ENCODE data around the gene PITPNC1.

DNA sequence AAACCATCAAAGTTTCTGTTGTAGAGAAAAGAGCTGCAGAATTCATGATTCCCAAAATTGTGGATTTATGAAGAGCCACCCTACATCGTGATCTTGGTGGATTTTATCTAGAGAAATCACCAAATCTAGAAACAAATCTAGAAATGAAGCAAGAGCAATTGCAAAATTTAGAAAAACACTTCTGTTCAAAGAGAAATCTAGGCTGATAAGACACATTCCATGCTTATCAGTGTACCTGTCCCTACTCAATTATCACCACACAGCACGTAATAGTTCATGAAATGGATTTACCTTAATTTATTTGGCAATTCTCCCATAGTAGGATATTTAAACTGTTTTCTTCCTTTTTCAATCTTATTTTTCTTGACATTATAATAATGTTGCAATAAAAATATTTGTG lies 246.7 kb downstream of the PITPNC1 start:
- TF ChIP-seq POLR2AphosphoS5 (IDR thresholded peaks at IDR 0.05): no peak
- TF ChIP-seq, protein P1, sequence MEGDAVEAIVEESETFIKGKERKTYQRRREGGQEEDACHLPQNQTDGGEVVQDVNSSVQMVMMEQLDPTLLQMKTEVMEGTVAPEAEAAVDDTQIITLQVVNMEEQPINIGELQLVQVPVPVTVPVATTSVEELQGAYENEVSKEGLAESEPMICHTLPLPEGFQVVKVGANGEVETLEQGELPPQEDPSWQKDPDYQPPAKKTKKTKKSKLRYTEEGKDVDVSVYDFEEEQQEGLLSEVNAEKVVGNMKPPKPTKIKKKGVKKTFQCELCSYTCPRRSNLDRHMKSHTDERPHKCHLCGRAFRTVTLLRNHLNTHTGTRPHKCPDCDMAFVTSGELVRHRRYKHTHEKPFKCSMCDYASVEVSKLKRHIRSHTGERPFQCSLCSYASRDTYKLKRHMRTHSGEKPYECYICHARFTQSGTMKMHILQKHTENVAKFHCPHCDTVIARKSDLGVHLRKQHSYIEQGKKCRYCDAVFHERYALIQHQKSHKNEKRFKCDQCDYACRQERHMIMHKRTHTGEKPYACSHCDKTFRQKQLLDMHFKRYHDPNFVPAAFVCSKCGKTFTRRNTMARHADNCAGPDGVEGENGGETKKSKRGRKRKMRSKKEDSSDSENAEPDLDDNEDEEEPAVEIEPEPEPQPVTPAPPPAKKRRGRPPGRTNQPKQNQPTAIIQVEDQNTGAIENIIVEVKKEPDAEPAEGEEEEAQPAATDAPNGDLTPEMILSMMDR (IDR thresholded peaks at IDR 0.05; ENCODE audit: poor library complexity, severe bottlenecking): no peak
- TF ChIP-seq MXI1 (conservative IDR thresholded peaks at IDR 0.05; ENCODE audit: poor library complexity, severe bottlenecking): no peak
- no peak for TF ChIP-seq EZH2 (IDR thresholded peaks at IDR 0.05; ENCODE audit: borderline replicate concordance, insufficient read depth, low read length, poor library complexity, severe bottlenecking)
- no peak for TF ChIP-seq EP300 (conservative IDR thresholded peaks at IDR 0.05; ENCODE audit: poor library complexity, severe bottlenecking)

All from neural cell (in vitro differentiated cells).